HPDE6-E6E7 (cell line): ENCODE measurements around the gene PPP4R2.
"Not testable (repeated sequence)": the region's sequence is repeated elsewhere in the genome, so short reads cannot be mapped to it uniquely, and the experiment has no call there.

ENCODE experiments used
- DNase-seq: peaks from one replicate; pipeline ENCODE4 v3.0.0; 2011; ENCODE audit warnings: missing footprints; ENCODE audit errors: extremely low spot score

Gene PPP4R2

DNA sequence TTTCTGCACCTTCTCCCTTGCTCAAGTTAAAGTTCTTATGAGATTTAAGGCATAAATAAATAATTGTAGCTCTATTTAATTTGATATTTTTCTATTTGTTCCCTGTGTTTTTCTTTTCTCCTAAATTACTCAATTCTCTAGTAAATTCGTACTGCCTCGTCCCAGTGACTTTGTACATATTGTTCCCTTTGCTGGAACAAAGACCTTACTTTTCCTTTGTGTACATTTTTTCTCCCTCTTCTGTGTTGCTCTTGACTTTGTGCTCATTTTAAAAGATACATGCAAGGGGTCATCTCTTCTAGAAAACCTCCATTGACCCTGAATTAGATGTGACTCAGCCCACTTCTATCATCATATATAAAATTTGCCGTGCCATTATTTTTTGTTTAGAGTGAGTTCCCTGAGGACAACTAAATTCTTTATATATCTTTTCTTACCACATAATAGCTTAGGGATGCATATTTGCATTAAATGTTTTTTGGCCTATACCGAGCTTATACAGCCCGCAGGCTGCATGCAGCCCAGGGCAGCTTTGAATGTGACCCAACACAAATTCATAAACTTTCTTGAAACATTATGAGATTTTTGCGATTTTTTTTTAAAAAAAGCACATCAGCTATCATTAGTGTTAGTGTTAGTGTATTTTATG is 29.6 kb downstream of the PPP4R2 start:
- no peak for DNase-seq

DNA sequence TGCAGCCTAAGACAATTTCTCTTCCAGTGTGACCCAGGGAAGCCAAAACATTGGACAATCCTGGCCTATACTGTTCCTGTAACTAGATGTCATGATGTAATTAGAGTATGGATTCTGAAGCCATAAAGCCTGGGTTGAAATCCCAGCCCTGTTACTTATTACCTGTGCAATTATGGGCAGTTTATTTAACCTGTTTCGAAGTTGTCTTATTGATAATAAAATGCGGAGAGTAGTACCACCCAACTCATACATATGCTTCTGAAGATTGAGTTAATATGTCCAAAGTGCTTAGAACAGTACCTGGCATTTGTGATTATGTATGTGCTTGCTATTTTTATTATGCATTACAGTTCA is 30.1 kb downstream of the PPP4R2 start:
- DNase-seq = no peak

DNA sequence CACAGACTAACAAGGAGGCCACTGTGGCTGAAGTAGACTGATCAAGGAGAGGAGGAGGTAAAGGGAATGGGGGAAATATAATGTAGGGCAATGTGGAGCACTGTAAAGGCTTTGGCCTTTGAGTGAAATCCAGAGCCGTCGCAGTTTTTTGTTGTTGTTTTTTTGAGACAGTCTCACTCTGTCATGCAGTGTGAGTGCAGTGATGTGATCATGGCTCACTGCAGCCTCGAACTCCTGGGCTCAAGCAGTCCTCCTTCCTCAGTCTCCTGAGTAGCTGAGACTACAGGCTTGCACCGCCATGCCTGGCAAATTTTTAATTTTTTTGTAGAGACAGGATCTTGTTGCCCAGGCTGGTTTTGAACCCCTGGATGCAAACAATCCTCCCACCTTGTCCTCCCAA is 32.2 kb downstream of the PPP4R2 start:
- no peak for DNase-seq

DNA sequence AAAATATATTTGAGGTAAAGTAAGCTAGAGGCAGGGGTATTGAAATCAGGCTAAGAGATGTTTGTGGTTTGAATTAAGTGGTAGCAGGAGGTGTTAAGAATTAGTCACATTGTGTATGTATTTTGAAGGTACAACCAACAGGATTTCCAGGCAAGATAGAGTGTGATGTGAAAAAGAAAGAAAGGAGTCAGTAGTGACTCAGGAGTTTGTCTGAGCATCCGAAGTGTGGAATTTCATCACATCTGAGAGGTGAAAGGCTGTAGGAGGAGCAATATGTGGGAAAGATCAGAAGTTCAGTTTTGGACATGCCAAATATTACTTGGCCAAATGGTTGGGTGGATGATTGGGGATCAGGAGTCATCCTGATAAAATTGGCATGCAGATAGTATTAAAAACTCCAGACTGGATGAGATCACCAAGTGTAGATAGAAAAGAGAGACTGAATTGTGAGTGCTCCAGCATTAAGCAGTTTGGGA is 32.7 kb downstream of the PPP4R2 start:
- DNase-seq = peak; percentile 37

DNA sequence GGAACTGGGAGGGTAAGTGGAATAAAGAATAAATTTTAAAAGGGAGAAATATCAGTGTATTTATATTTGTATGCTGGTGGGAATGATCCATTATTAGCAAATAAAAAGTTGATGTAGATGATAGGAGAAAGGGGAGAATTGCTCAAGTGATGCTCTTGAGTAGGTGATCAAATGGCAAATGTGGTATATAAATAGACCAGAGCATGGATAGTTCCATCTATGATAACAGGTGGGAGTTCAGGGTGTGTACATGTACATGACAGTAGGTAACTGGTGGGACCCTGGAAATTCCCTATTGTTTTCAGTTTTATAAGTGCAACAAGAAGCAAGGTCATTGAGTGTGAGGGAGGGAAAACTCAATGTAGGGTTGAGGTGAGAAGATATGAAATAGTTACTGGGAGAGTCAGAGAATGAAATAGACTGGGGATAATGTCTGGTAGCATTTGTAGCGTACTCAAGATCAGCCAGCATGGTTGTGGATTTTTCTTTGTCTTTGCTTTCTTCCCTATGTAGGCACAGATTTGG is 33.5 kb downstream of the PPP4R2 start:
- no peak for DNase-seq

DNA sequence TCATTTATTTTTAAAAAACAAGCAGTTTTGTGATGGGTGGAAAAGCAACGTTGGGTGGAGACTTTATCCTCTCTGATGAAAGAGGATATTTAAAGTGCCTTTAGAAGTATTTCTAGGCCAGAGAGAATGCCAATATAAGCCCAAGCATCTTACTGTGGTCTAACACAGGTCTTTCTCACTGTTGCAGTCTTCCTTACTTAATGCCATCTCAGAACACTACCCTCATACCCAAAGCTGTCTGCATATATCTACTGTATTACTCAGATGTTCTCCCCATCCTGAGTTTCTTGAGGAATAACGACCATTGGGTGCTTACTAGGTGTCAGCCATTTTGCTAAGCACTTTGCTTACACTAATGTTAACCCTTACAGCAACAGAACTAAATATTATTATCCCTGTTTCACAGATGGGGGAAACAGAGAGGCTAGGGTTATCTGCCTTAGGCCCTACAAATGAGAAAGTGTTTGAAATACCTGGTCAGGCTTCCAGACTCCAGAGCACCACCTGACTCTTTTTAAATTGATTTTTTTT is 35.0 kb downstream of the PPP4R2 start:
- DNase-seq = no peak

DNA sequence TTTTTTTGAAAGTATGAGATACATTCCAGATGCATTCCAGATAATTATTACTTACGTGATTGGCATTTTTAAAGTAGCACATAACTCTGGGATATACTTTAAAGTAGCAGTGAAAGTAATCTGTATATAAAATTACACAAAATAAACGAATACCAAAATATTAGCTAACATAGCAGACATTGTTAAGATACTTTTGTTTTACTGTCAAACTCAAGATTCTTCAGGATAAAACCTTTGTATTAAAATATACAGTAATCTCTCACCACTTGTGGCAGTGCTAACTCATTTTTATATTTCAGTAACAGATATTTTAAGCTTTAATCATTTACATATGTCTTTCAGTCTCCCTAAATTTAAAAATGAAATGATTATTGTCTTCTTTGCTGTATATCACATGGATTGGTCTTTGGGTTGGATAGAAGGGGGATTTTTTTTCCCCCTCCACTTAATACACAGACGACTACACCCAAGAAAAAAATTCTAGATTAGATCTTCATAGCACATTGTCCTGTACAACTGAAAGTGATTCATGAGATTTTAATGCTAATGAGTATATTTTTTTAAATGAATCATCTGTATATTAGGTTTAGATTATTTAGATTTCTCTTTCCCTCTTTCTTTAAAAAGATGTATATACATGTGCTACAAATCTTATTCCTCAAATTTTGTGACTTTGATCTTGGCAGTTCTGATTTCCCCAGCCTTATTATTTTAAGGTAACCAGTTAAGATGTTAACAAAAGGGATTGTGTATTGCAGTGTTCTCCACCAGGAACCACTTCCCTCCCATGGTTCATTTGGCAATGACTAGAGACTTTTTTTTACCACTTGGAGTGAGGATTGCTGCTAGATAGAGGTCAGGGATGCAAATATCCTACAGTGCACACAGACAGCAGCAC is 40.3 kb downstream of the PPP4R2 start:
- no peak for DNase-seq

DNA sequence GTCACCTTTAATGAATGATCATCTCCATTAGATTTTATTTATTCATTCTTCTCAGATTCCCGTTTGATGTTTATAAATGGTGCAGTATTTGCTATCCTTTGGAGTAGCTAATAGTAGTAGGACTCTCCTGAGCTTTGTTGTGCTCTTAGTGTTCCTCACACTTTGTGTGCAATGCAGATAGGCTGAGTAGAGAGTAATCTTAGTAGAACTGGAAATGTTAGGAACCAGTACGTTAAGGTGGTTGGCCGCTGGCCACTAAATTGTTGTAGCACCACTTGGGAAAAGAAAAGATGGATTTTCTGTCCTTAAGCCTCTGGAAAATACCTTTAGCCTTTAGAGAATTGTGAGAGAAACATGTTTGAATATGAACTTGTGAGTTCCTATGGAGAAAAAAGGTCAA is 44.9 kb downstream of the PPP4R2 start:
- no peak for DNase-seq

DNA sequence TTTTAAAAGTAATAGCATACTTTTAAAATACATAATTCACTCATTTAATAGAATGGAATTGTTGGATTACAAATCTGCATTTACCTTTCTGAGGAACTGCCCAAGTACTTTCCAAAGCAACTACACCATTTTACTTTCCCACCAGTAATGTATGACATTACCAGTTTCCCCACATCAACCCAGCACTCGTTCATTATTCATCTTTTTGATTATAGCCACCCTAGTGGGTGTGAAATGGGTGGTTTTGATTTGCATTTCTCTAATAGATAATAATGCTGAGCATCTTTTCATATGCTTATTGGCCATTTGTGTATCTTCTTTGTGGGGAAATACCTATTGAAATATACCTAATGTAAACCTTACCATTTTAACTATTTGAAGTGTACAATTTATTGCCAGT is 46.8 kb downstream of the PPP4R2 start:
- no peak for DNase-seq

DNA sequence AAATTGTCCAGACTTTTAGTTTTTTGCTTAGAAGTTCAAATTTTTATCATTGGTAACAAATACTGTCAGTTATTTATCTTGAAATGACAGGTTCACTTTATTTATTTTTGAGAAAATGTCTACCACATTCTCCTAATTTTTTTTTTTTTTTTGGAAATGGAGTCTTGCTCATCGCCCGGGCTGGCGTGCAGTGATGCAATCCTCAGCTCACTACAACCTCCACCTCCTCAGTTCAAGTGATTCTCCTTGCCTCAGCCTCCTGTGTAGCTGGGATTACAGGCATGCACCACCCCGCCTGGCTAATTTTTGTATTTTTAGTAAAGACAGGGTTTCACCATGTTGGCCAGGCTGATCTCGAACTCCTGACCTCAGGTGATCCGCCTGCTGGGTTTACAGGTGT is 48.8 kb downstream of the PPP4R2 start:
- DNase-seq = no peak

DNA sequence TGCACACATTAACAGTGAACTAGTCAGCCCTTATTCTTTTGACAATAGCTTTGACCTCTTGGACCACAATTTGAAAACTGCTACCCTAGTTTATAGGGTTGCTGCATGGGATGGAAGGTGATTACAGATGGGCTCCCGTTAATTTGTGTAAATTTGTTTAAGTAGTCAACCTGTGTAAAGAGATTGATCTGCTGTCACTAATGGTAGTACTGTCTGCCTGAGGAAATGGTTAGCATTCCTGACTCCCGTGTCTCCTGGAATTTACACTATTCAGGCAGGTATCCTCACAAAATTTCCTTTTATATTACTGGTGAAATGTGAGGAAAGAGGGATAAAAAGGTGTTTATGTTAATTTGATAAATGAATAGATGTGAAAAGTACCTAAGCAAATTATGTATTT is 49.6 kb downstream of the PPP4R2 start:
- no peak for DNase-seq

DNA sequence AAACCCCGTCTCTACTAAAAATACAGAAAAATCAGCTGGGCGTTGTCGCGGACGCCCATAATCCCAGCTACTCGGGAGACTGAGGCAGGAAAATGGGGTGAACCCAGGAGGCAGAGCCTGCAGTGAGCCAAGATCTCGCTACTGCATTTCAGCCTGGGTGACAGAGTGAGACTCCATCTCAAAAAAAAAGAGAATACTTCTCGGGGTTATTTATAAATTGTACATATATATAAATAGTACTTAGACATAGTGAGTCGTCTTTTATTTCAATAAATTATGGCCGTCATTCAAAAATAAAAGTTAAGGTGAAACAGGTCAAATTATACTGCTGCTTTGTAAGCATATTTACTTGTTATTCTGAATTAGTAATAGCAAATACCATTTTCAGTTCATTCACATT is 52.7 kb downstream of the PPP4R2 start:
- no peak for DNase-seq

DNA sequence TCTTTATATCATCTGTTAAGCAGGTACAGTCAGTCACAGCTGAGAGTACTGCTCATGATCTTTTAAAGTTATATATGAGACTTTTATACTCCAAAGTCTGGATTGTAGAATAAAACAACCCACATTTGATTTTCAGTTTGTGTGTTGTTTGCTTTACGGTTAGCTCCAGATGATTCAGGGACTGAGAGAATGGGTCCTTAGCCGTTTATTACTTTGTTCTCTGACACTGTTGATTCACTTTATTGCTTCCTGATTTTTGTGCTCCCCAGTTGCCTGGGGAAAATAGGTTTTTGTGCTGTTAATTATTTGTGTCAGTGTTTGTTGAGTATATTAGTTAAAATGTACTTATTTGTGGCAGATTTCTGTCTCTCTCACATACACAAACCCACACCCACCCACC is 56.2 kb downstream of the PPP4R2 start:
- DNase-seq = no peak

DNA sequence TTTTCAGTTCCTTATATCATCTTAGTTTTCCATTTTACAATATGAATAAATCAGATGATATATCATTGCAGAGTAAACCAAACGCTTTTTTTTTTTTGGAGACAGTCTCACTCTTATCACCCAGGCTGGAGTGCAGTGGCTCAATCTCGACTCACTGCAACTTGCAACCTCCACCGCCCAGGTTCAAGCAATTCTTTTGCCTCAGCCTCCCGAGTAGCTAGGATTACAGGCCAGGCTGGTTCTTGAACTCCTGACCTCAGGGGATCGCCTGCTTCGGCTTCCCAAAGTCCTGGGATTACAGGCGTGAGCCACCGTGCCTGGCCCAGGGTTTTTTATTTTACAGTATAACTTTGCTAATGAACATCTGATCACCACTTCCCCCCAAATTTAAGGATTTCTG is 59.0 kb downstream of the PPP4R2 start:
- DNase-seq = no peak

DNA sequence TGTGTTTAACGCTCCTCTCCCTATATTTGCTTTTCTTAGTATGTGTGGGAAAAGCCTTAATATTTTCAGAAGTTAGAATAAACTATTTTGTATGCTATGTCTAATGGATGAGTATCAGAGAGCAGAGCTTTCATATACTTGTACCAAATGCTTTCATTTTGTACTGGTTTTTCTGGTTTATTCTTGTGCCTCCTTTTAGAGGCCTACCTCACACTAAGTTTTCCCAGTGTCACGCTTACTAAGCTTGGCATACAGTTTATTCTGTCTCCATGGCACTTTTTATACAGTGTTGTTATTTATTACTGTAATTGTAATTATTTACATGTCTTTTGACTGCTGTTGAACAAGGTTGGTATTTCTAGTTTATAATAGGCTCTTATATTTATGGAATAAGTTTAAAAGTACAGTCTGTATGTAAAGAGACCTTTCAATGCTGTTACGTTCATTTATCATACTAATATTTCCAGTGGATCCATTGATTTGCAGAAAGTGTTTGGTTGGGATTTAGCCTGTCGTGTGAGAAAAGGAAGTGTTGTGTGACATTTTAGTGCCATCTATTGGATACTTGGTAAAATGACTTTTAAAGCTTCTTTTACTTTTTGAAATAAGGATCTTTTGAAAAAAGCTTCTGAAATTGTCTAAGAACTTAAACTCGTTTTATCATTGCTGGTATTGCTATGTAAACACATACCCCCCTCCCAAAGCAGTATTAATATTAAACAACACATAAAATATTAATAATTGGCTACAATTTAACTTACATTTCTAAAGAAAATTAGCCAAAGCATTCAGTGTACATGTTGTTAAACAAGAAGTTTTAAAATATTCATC is 59.6 kb downstream of the PPP4R2 start:
- no peak for DNase-seq

DNA sequence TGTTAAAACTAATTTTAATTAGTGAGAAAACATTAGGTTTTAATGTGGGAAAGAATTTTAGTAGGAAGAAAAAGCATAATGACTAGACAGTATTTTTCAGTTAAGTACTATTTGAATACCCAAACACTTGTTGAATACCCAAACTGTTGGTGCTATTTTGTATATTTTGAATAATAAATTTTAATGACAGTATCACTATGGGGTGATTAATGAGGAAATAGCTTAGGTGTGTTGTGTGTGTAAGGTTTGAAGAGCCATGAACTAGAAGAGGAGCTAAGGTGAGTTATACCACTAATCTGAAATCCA is 60.2 kb downstream of the PPP4R2 start:
- DNase-seq = no peak

DNA sequence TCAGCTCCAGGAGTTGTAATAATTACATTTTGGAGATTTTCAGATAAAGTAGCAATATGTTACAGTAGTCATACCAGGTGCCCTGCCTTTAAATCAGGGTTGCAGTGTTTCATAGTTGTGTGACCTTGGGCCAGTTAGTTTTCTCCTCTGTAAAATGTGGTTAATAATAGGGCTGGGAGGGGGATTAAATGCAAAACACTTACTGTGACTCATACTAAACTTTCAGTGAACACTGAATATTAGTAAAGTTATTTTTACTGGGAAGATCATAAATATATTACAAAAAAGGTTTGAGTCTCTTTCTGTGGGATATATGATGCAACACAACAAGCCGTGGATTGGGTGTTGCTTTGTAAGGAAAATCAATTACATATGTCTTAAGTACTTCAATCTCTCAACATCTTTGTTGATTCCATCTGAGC is 63.7 kb downstream of the PPP4R2 start:
- DNase-seq = no peak

DNA sequence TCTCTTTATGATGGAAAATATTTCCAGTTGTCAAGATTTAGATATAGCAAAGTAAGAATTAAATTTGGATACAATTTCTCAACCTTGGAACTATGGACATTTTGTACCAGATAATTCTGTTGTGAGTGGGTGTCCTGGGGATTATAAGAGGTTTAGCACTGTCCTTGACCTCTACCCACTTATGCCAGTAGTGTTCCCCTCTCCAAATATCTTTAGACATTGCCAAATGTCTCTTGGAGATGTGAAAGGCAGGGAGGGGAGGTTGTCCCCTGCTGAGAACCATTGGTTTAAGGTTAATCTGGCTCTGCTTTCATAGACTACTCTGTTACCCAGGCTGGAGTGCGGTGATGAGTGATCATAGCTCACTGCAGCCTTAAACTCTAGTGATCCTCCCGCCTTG is 64.8 kb downstream of the PPP4R2 start, which contains the start of gene EBLN2:
Gene EBLN2 (plus strand): TSS at position 244 of the 400 bp plus-strand sequence. CDS start 423 bp downstream, outside the sequence.
- DNase-seq = no peak

DNA sequence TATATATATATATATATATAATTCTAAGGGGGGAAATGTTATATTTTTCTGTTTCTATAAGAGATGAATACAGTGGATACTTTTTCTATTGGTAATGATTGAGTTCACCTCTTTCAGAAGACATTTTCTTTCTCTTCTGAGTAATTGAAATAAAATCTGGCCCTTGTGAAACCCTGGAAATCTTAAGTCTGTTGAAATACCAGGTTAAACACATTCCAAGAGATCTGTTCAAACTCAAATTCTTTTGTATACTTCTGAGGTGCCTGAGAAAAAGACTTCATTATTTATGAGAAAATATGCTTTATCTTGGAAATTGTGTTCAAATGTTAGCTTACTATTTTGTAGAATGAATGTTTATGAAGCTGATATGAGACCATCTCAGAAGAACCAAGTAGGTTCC is 69.6 kb downstream of the PPP4R2 start:
- DNase-seq = not testable (repeated sequence)

DNA sequence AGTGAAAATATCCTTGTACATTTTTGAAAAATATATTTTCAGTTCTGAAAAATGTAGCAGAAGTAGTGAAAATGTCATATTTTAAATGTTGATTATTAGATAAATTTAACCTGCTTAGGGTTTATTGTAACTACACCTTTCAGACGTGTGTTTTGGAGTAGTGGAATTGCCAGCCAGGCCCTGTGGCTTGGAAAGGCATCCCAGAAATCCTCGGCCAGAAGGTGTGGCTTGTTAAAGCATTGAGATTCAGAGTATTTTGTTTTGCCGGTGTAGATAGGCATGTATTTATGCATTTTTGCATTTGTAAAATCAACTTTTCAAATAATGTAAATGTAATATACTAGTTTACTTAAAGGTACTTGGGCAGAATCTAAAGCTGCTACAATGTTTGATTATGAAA is 71.8 kb downstream of the PPP4R2 start:
- DNase-seq = no peak

DNA sequence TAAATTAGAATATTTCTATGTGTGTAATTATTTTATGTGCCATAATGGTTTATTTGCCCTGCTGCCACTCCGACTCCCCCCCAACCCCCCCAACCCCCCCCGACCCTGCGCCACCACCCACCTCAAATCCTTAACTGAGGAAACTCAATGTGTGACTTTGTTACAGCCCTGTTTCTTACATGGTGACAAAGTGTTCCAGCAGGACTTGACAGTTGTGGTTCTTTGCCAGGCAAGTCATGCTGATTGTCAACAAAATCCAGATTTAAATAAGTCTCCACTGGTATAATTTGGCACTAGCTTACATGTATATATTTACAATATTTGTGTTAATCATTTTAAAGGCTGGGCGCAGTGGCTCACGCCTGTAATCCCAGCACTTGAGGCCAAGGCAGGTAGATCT is 72.6 kb downstream of the PPP4R2 start:
- DNase-seq = no peak
